ENCODE data around the gene NFKBIB.

The NFKBIB gene

DNA sequence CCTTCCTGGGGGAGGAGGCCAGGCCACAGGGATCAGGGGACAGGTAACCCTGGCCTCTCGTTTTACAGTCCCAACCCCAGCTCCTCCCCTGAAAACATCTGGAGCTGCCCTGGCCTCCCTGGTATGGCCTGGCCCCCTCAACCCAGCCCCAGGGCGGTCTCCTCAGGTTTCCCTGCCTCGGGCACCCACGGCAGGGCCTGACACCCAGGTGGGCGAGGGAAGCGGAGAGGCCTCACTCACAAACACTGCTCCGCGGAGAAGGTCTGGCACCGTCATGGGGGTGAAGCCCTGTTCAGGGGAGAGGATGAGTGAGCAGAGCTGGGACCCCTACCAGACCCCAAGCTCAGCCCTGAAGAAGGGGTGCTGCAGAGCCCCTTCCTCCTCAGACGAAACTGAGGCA is 18.8 kb downstream of the NFKBIB start:
- DNase-seq = no peak
- TF ChIP-seq GATA1 (IDR thresholded peaks at IDR 0.05; ENCODE audit: low read depth, low read length) = no peak
- no peak for TF ChIP-seq POLR2A (IDR thresholded peaks at IDR 0.05; ENCODE audit: low read length)

- no peak for TF ChIP-seq POLR2A (IDR thresholded peaks at IDR 0.05; ENCODE audit: low read length)
- no peak for TF ChIP-seq GATA1 (IDR thresholded peaks at IDR 0.05; ENCODE audit: low read depth, low read length)
- DNase-seq = no peak
These were observed 20.2 kb downstream of the NFKBIB start for GRCh38 chr19:38919837-38920601.

DNA sequence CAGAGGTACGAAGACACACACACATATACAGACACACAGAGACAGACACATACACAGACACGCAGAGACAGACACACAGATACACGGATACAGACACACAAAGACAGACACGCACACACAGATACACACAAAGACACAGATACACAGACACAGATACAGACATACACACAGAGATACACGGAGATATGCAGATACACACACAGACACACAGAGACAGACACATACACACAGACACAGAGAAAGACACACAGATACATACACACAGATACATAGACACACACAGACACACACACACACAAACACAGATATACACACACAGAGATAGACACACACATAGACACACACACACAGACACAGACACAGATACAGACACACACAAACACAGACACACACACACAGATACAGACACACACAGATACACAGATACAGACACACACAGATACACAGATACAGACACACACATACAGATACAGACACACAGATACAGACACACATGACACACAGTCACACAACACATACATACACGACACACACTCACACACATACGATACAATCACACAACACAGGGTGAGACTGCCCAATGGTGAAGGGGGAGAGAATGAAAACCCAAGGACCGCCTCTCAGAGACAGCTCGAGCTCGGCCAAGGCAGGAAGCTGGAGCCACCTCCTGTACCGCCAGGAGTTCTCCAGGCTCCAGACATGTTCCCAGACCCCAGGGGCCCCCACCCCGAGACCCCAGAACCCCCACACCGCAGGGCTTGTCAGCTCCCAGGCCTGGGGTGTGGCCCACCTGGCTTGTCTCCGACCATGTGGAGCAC is 21.0 kb downstream of the NFKBIB start:
- no peak for TF ChIP-seq POLR2A (IDR thresholded peaks at IDR 0.05; ENCODE audit: low read length)
- TF ChIP-seq GATA1 (IDR thresholded peaks at IDR 0.05; ENCODE audit: low read depth, low read length) = no peak
- DNase-seq = no peak

DNA sequence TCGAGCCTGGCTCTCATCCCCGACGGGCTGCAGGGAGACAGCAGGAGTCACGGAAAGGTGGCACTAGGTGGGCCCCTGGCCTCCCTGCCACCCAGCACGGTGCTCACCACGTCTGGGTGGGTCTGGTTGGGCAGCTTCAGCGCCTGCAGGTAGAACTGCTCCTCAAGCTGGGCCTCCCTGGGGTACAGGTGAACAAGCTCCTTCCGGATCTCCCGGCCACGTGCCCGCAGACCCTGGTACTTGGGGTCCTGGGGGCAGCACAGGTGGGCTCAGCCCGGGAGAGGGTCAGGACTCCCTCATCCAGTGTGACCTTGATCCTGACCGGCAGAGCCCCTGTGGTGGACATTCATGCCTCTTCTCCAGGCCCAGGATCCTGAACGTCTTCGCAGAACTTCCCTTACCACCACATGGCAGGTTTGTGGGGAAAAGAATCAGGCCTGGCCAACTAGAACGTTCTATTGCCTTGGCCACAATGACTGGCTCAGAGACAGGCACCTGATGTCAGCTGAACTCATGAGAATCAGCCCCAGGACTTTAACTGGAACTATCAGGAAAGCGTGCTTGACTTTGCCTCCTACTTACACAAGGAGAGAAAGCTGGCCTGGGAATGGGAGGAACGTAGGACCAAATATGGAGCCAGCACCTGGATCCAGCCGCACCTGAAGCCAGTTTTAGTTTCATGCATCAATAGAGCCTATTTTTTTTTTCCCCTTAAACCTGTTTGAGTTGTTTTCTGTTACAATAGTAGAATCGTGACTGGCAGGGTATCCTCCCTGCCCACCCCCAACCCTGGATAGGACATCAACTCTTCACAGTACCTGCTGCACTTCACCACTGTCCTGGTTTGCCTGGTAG is 21.9 kb downstream of the NFKBIB start:
- TF ChIP-seq POLR2A (IDR thresholded peaks at IDR 0.05; ENCODE audit: low read length) (no peak), GATA1 (IDR thresholded peaks at IDR 0.05; ENCODE audit: low read depth, low read length) (no peak)
- DNase-seq = no peak

DNA sequence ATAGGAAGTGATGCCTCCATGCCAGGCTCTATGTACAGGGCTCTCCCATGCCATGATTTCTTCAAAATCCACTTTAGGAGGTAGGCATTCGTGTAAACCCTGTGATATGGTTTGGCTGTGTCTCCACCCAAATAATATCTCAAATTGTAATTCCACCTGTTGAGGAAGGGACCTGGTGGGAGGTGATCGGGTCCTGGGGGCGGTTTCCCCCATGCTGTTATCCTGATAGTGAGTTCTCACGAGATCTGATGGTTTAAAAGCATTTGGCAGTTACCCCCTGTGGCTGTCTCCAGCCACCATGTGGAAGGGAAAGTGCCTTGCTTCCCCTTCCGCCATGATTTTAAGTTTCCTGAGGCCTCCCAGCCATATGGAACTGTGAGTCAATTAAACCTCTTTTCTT is 22.7 kb downstream of the NFKBIB start:
- TF ChIP-seq POLR2A (IDR thresholded peaks at IDR 0.05; ENCODE audit: low read length) = no peak
- TF ChIP-seq GATA1 (IDR thresholded peaks at IDR 0.05; ENCODE audit: low read depth, low read length) = no peak
- peak in 1 of 2 experiments; percentile 50 for DNase-seq

DNA sequence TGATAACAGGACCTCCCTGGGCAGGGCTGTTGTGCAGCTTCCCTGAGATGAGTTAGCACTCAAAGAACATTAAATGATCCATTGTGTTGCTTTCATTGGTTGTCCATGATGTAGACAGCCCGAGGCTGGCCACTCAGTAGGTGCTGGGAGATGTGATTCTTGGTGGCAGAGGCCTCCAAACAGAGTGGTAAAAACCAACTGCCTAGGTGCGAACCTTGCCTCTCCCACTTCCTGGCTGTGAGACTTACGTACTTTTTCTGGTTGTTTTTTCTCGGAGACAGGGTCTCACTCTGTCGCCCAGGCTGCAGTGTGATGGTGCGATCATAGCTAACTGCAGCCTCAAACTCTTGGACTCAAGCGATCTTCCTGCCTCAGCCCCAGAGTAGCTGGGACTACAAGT is 24.6 kb downstream of the NFKBIB start:
- DNase-seq = no peak
- no peak for TF ChIP-seq POLR2A (IDR thresholded peaks at IDR 0.05; ENCODE audit: low read length)
- TF ChIP-seq GATA1 (IDR thresholded peaks at IDR 0.05; ENCODE audit: low read depth, low read length) = no peak

GRCh38 chr19:38928391-38929001 is 28.7 kb downstream of the NFKBIB start:
- DNase-seq = no peak
- TF ChIP-seq POLR2A (IDR thresholded peaks at IDR 0.05; ENCODE audit: low read length) = no peak
- no peak for TF ChIP-seq GATA1 (IDR thresholded peaks at IDR 0.05; ENCODE audit: low read depth, low read length)

- DNase-seq = peak; percentile 97 to 99
- TF ChIP-seq POLR2A (IDR thresholded peaks at IDR 0.05; ENCODE audit: low read length) (no peak), GATA1 (IDR thresholded peaks at IDR 0.05; ENCODE audit: low read depth, low read length) (no peak)
These were observed 30.4 kb downstream of the NFKBIB start, which contains the start of gene SARS2 for GRCh38 chr19:38929929-38930775. SARS2 (minus strand) TSS chr19:38930763; CDS start chr19:38930736, 27 bp downstream.

DNA sequence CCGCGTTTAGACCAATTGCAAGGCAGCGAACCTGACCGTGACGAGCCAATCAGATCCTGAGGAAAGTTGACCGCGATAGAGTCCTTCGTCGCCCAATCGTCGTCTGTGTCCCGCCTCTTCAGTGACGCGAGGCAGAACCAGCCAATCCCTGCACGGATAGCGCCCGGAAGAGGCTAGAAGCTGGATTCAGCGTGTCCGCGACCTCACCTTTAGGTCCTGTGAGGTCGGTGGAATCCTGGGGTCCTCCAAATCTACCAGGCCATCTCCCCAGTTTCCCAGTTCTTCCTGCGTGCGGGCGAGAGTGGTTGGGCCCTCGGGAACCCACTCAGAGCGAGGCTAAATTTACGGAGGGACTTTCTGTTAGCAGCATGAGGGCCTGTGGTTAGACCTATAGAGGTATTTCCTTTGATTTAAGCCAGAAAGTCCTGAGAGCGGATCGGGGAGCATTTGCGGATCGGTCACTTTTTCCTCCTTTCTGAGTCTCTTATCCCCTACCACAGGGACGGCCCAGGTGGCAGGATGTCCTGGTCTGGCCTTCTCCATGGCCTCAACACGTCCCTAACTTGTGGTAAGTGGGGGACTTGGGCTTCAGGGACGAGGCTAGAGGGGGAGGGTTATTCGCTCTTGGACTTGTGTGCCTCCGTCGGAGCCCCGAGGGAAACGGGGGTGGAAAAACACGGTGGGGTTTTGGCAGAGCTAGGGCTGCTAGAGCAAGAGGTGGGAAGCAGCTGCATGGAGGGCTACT is 31.2 kb downstream of the NFKBIB start, which contains the start of gene MRPS12:
TSS of gene MRPS12 (plus strand) at position 169 of the 745 bp plus-strand sequence. CDS start at position 520, 351 bp downstream.
- TF ChIP-seq POLR2A (IDR thresholded peaks at IDR 0.05; ENCODE audit: low read length) = peak; percentile 87
- TF ChIP-seq GATA1 (IDR thresholded peaks at IDR 0.05; ENCODE audit: low read depth, low read length) = no peak
- peak; percentile 100 for DNase-seq

DNA sequence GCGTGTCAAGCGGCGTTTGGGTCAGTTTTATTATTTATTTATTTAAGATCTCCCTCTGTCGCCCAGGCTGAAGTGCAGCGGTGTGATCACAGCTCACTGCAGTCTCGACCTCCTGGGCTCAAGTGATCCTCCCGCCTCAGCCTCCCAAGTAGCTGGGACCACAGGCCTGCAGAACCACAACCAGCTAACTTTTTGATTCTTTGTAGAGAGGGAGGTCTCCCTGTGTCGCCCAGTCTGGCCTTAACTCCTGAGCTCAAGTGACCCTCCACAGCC is 31.7 kb downstream of the NFKBIB start:
- DNase-seq = no peak
- TF ChIP-seq POLR2A (IDR thresholded peaks at IDR 0.05; ENCODE audit: low read length) (no peak), GATA1 (IDR thresholded peaks at IDR 0.05; ENCODE audit: low read depth, low read length) (no peak)

DNA sequence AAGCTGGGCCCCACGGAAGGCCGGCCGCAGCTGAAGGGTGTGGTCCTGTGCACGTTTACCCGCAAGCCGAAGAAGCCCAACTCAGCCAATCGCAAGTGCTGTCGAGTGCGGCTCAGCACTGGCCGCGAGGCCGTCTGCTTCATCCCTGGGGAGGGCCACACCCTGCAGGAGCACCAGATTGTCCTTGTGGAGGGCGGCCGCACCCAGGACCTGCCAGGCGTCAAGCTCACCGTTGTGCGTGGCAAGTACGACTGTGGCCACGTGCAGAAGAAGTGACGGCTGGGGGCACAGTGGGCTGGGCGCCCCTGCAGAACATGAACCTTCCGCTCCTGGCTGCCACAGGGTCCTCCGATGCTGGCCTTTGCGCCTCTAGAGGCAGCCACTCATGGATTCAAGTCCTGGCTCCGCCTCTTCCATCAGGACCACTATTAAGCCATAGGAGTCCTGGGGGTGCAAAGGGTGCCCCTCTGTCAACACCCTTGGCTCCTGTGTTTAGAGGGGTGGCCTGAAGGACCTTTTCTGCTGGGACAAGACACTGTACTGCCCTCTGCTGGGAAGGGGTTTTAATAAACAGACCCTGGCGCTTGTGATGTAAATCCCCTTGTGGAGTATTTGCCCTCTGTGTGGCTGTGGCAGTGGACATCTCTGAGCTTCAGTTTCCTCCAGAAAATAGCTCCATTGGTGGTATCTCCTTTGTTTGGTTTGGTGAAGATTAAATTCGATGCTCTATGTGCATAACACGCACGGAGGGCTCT is 32.8 kb downstream of the NFKBIB start:
- DNase-seq = peak; percentile 76 to 78
- TF ChIP-seq POLR2A (IDR thresholded peaks at IDR 0.05; ENCODE audit: low read length) = no peak
- TF ChIP-seq GATA1 (IDR thresholded peaks at IDR 0.05; ENCODE audit: low read depth, low read length) = no peak
